NCI-H748 (cell line): Measurements from ENCODE around the gene ARHGEF5.
"Not testable (repeated sequence)": the region's sequence is repeated elsewhere in the genome, so short reads cannot be mapped to it uniquely, and the experiment has no call there.

Source experiments
- DNase-seq: peaks from one replicate; lab custom pipeline; 2025; ENCODE audit not compliant: unreplicated experiment; lab: John Stamatoyannopoulos, UW

Gene ARHGEF5

GRCh38 chr7:144418931-144419330, 63.7 kb downstream of the ARHGEF5 start:
- peak; percentile 35 for DNase-seq

DNA sequence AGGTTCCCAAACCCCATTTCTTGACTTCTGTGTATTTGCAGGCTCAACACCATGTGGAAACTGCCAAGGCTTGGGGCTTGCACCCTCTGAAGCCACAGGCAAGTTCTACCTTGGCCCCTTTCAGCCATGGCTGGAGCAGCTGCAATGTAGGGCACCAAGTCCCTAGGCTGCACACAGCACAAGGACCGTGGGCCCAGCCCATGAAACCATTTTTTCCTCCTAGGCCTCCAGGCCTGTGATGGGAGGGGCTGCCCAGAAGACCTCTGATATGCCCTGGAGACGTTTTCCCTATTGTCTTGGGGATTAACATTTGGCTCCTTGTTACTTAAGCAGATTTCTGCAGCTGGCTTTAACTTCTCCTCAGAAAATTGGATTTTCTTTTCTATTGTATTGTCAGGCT, 72.3 kb downstream of the ARHGEF5 start:
- not testable (repeated sequence) for DNase-seq

DNA sequence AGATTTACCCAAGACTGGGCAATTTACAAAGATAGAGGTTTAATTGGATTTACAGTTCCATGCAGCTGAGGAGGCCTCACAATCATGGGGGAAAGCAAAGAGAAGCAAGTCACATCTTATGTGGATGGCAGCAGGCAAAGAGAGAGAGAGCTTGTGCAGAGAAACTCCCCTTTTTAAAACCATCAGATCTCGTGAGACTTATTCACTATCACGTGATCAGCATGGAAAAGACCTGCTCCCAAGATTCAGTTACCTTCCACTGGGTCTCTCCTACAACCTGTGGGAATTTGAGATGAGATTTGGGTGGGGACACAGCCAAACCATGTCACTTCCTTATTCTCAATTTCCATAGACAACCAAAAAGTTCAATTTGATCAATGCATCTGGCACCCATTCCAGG, 73.2 kb downstream of the ARHGEF5 start:
- no peak for DNase-seq
